GM23248 (cell line): ENCODE measurements around the gene ASRGL1.

Source experiments
- EZH2 ChIP-seq: fragments of 200-600 bp; sonication (generic); IDR thresholded peaks from 2 replicates; pipeline ENCODE4 v1.6.1; 2018; ENCODE audit warnings: antibody characterized with exemption, mild to moderate bottlenecking; ENCODE audit not compliant: insufficient read depth, poor library complexity, severe bottlenecking
- EZH2phosphoT487 ChIP-seq: fragments of 200-600 bp; sonication (generic); IDR thresholded peaks from 2 replicates; pipeline ENCODE4 v1.6.1; 2018; ENCODE audit warnings: antibody characterized with exemption, moderate library complexity, mild to moderate bottlenecking, low read depth; ENCODE audit not compliant: insufficient read depth

- TF ChIP-seq EZH2 (no peak), EZH2phosphoT487 (no peak)
Observed at GRCh38 chr11:62393735-62394134, 56.5 kb downstream of the ASRGL1 start.
